Amygdala (tissue), 56 donors: ENCODE data around the gene FAF2.

Source experiments
- DNase-seq, 56 donors: peaks; one replicate each; lab custom pipeline; 2025; lab: John Stamatoyannopoulos, UW

The FAF2 gene

DNA sequence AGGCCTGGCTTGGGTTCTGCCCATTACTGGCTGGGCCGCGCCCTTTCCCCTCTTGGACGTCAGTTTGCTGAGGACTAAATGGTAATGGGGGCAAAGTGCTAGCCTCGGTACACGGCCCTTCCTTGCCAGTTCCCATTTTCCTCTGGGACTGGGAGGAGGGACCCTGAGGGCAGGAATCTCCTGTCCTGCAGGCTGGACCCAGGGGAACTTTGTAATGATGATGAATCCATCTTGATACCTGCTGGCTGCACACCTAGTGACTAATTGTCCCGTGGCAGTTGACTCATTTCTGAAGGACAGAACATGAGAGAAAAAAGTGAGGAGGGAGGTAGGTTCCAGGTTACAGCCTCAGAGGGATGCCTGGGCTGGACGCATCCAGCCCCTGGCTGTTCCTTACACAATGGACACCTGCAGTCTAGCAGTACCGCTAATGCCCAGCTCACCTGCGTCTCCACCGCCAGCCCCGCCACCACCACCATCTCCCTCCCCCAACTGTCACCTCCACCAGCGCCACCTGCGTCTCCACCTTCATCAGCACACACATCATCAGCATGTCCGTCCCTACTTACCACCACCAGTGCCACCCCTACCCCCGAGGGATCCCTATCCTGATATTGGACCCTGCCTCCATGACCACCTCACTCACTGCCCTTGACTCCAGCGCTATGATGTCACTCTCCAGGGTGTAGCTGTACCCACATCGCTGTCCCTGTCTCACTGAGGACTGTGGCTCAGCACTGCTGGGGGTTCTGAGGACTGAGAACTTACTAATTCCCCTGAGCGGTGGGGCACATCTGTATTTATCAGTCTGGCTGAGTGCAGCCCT, 105.3 kb downstream of the FAF2 start:
- DNase-seq, result no peak

- no peak for DNase-seq
Observed at GRCh38 chr5:176557846-176558245, 109.7 kb downstream of the FAF2 start.
